ENCODE measurements around the gene TUBB2A. TPM values are rescaled to one million over a fixed set of nuclear protein-coding genes. Genes with fewer than 3 reads are reported as not detected.

The TUBB2A gene
- total and polyA plus RNA-seq, 2 of the 4 experiments (the other 2 are of a cell fraction) = 164 to 264 TPM

- ChIA-PET CTCF (interaction anchor here (1.4 kb wide), 1 partner anchor 131 kb away, joined by 5 read pairs; no protein-coding TSS in a partner anchor), POLR2A (ENCODE audit: unreplicated experiment) (no interaction called here)
- no peak overlapping the region for H4K91ac ChIP-seq (ENCODE audit: insufficient read depth, low read depth, low read length)
- H2AK5ac ChIP-seq (ENCODE audit: low read depth, low read length) = no peak overlapping the region
- no peak overlapping the region for H4K5ac ChIP-seq (ENCODE audit: low read depth, low read length)
- H4K8ac ChIP-seq (ENCODE audit: low read depth in 2 of 2, low read length in 2 of 2) = no peak overlapping the region
- no peaks in the 10 kb centered on the region; the same call in 1 of the 2 replicates for H3K9me1 ChIP-seq (ENCODE audit: insufficient read depth, low read length)
- no peak overlapping the region for H3K4ac ChIP-seq (ENCODE audit: low read depth, low read length)
- TF ChIP-seq RFX5 (IDR thresholded peaks at IDR 0.05; ENCODE audit: low read depth, low read length) (no peak), BHLHE40 (IDR thresholded peaks at IDR 0.05; ENCODE audit: low read depth, low read length) (no peak), NFE2L2 (IDR thresholded peaks at IDR 0.05; ENCODE audit: low read depth, low read length) (no peak), MXI1 (IDR thresholded peaks at IDR 0.05; ENCODE audit: borderline replicate concordance, low read depth, low read length) (no peak), CEBPB (IDR thresholded peaks at IDR 0.05; ENCODE audit: low read depth, low read length) (no peak), MAZ (IDR thresholded peaks at IDR 0.05; ENCODE audit: borderline replicate concordance, low read depth, low read length) (no peak), POLR2A (IDR thresholded peaks at IDR 0.05; ENCODE audit: low read depth, low read length) (no peak), USF2 (IDR thresholded peaks at IDR 0.05; ENCODE audit: low read depth, low read length) (no peak), SMC3 (IDR thresholded peaks at IDR 0.05; ENCODE audit: low read depth, low read length) (no peak), RCOR1 (IDR thresholded peaks at IDR 0.05; ENCODE audit: insufficient replicate concordance, low read length) (no peak), CHD1 (IDR thresholded peaks at IDR 0.05; ENCODE audit: low read depth, low read length) (no peak)
- no peak overlapping the region for H3K9ac ChIP-seq (ENCODE audit: low read depth, low read length)
- H3K79me1 ChIP-seq (ENCODE audit: low read depth in 1 of 2, low read length in 2 of 2) = peaks cover 8 to 12% of the 10 kb centered on the region in 2 experiments
- no peak overlapping the region for H3K23ac ChIP-seq (ENCODE audit: low read depth, low read length)
- H2BK20ac ChIP-seq (ENCODE audit: low read depth, low read length) = no peak overlapping the region
- no peak for ATAC-seq (ENCODE audit: low read depth)
- H4K20me1 ChIP-seq (ENCODE audit: insufficient read depth, low read length) = no peaks in the 10 kb centered on the region
- H2BK120ac ChIP-seq (ENCODE audit: low read depth, low read length) = no peak overlapping the region
- no TSS peak for BruUV-seq (replicated peaks)
- H3K4me3 ChIP-seq (ENCODE audit: insufficient read depth, low read depth, low read length) = no peak overlapping the region
- intact Hi-C loops (cut with micrococcal nuclease) = no loop called here
- DNase-seq = no peak
- H3K4me2 ChIP-seq (ENCODE audit: low read depth, low read length) = no peak overlapping the region
- H3K9me3 ChIP-seq (ENCODE audit: control insufficient read depth, insufficient read depth, low read length) = no peaks in the 10 kb centered on the region
- H2AFZ ChIP-seq (replicated peaks; ENCODE audit: low read length, poor library complexity) = no peak overlapping the region
- no CpG with 5 or more reads among the region's 5 CpGs for WGBS, 2 experiments (ENCODE audit: extremely low coverage in 2 of 2, insufficient read length in 1 of 2)
- H2AK9ac ChIP-seq (replicated peaks; ENCODE audit: low read depth, low read length, poor library complexity) = no peak overlapping the region
- H3K27me3 ChIP-seq (ENCODE audit: control insufficient read depth, insufficient read depth, low read length) = no peaks in the 10 kb centered on the region
- dilution Hi-C loops (cut with HindIII; ENCODE audit: low sequenced_read_pairs, unreplicated experiment) = no loop called here
- no peak overlapping the region for H3K18ac ChIP-seq (ENCODE audit: low read depth, low read length)
- no peaks in the 10 kb centered on the region for H3K36me3 ChIP-seq (ENCODE audit: control insufficient read depth, insufficient read depth, low read length)
- no peak overlapping the region for H3K14ac ChIP-seq (replicated peaks; ENCODE audit: low read depth, low read length)
- no peaks in the 10 kb centered on the region for H3K4me1 ChIP-seq (ENCODE audit: control insufficient read depth, insufficient read depth, low read length)
- no peak overlapping the region for H3K56ac ChIP-seq (ENCODE audit: extremely low read depth, insufficient read depth, low read length)
- H2BK15ac ChIP-seq (ENCODE audit: low read depth, low read length) = no peak overlapping the region
- in situ Hi-C loops (cut with MboI; ENCODE audit: low sequenced_read_pairs) = loop anchor here (25.0 kb wide), 1 partner anchor 867 kb away; no protein-coding TSS in a partner anchor
- H2BK5ac ChIP-seq (ENCODE audit: low read depth, low read length, poor library complexity, severe bottlenecking) = no peak overlapping the region
- H3K27ac ChIP-seq (ENCODE audit: insufficient read depth, low read length) = no peak overlapping the region
Measured at GRCh38 chr6:3120765-3121089, 36.6 kb downstream of the TUBB2A start.

Measured in IMR-90 (cell line).